ENCODE data around the gene PRPF40A.

- no peak for TF ChIP-seq POLR2A (IDR thresholded peaks at IDR 0.05; ENCODE audit: insufficient read depth in 1 of 2, low read depth in 2 of 2, low read length in 2 of 2)
- TF ChIP-seq ZNF329 (CRISPR knock-in tag; IDR thresholded peaks at IDR 0.05; ENCODE audit: low read depth): no peak
- TF ChIP-seq BRF2 (CRISPR knock-in tag; IDR thresholded peaks at IDR 0.05): no peak
- no peak for TF ChIP-seq CENPX (CRISPR knock-in tag; IDR thresholded peaks at IDR 0.05)
- TF ChIP-seq ZNF704 (CRISPR knock-in tag; IDR thresholded peaks at IDR 0.05; ENCODE audit: borderline replicate concordance): no peak
- TF ChIP-seq POLR2AphosphoS5 (IDR thresholded peaks at IDR 0.05; ENCODE audit: low read depth, low read length): no peak
- TF ChIP-seq CTCF (CRISPR knock-in tag; IDR thresholded peaks at IDR 0.05): peak; percentile 7; the same call in 1 of the 2 replicates
- TF ChIP-seq MBD4 (IDR thresholded peaks at IDR 0.05; ENCODE audit: borderline replicate concordance, low read length): no peak
- no peak for TF ChIP-seq RXRA (CRISPR knock-in tag; IDR thresholded peaks at IDR 0.05)
- no peak for TF ChIP-seq SRF (IDR thresholded peaks at IDR 0.05; ENCODE audit: low read depth, low read length)
- TF ChIP-seq ELK4 (CRISPR knock-in tag; IDR thresholded peaks at IDR 0.05; ENCODE audit: borderline replicate concordance): no peak
- TF ChIP-seq ZNF761 (CRISPR knock-in tag; conservative IDR thresholded peaks at IDR 0.05): no peak
- TF ChIP-seq YEATS4 (CRISPR knock-in tag; IDR thresholded peaks at IDR 0.05; ENCODE audit: borderline replicate concordance): no peak
- no peak for TF ChIP-seq YY1 (IDR thresholded peaks at IDR 0.05; ENCODE audit: insufficient read depth, insufficient replicate concordance, low read depth, low read length)
Observed at GRCh38 chr2:152716805-152717227, 445 bp downstream of the PRPF40A start.

Data from HepG2 (cell line).